Measurements from ENCODE around the gene SMCP. TPM values are rescaled to one million over a fixed set of nuclear protein-coding genes. Genes with fewer than 3 reads are reported as not detected.

SMCP gene
- polyA plus RNA-seq, 10 donors: not detected

GRCh38 chr1:152886085-152886484, 8.0 kb downstream of the SMCP start:
- peak in 1 of 3 donors; percentile 20 for DNase-seq

- no peak for DNase-seq
These were observed 8.8 kb downstream of the SMCP start for GRCh38 chr1:152886758-152887409.

- no peak for DNase-seq
These were observed 10.0 kb downstream of the SMCP start for GRCh38 chr1:152888126-152888525.

- no peak for DNase-seq
These were observed 20.9 kb downstream of the SMCP start for GRCh38 chr1:152899027-152899426.

- no peak for DNase-seq
These were observed 21.8 kb downstream of the SMCP start for GRCh38 chr1:152899883-152900282.

- no peak for DNase-seq
These were observed 23.5 kb downstream of the SMCP start for GRCh38 chr1:152901631-152902030.

GRCh38 chr1:152902636-152903035, 24.5 kb downstream of the SMCP start:
- no peak for DNase-seq

- DNase-seq: no peak
These were observed 26.7 kb downstream of the SMCP start for GRCh38 chr1:152904688-152905440.

GRCh38 chr1:152906023-152906565, 28.0 kb downstream of the SMCP start:
- DNase-seq: peak in 2 of 3 donors; percentile 15 to 63

- DNase-seq: no peak
These were observed 29.8 kb downstream of the SMCP start, which contains the start of gene IVL for GRCh38 chr1:152907686-152908601. IVL (plus strand) TSS chr1:152908546; CDS start chr1:152909798, 1,252 bp downstream.

GRCh38 chr1:152909206-152909605, 31.1 kb downstream of the SMCP start:
- no peak for DNase-seq

GRCh38 chr1:152912471-152912870, 34.3 kb downstream of the SMCP start:
- DNase-seq: no peak

GRCh38 chr1:152912900-152913299, 34.8 kb downstream of the SMCP start:
- no peak for DNase-seq

GRCh38 chr1:152917794-152918193, 39.7 kb downstream of the SMCP start:
- no peak for DNase-seq

GRCh38 chr1:152919071-152919470, 40.9 kb downstream of the SMCP start:
- DNase-seq: no peak

- DNase-seq: no peak
These were observed 46.1 kb downstream of the SMCP start for GRCh38 chr1:152924191-152924590.

GRCh38 chr1:152926091-152926490, 48.0 kb downstream of the SMCP start:
- DNase-seq: no peak

- no peak for DNase-seq
These were observed 50.5 kb downstream of the SMCP start for GRCh38 chr1:152928671-152929070.

GRCh38 chr1:152932170-152932811, 54.2 kb downstream of the SMCP start:
- no peak for DNase-seq

GRCh38 chr1:152933196-152933595, 55.1 kb downstream of the SMCP start:
- DNase-seq: no peak

Data from muscle of back (tissue), 11 donors.